ENCODE measurements around the gene CSNK1A1L.

CSNK1A1L gene

DNA sequence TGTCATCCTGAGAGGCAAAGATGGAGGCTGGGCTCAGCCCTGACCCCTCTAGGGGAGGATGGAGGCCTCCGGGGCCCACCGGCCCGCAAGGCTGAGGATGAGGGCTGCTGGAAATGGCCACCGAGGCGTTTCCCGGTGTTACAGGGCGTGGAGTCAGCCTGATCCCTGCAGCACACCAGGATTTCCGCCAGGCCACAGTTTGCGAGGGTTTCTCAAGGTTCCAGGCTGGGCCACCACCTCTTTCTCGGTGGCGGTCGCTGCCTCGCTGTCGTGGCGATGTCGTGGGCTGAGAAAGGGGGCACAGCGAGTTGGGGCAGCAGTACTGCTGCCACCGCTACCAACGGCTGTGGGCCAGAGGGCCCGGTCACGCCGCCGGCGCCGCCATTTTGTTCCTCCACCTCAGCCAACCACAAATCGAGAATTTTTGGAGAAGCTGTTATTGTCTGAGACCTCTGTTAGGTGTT lies at the start of gene CSNK1A1L:
Gene CSNK1A1L, minus strand, starts transcription at position 414 of the 464 bp plus-strand sequence. Its CDS starts 408 bp downstream, at position 6.
- in situ Hi-C loops (cut with HindIII; ENCODE audit: low sequenced_read_pairs), result no loop called here

DNA sequence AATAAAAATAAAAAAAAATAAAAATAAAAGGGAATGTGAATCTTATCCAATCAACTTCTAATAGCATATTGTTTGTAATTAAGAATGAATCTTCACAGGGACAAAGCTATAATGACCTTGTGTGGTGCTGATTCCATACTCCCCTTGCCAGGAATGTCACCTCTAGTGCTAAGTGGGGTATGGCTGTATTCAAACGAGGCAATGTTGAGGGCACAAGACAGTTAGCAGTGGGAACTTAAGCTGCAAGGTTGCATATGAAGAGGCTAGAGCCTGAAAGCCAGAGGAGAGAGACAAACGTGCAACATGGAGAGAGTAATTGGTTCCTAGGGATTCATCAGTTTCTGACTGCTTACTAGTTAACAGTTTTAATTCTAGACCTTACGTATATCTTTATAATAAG lies 43.9 kb upstream of the CSNK1A1L start:
- in situ Hi-C loops (cut with HindIII; ENCODE audit: low sequenced_read_pairs), result no loop called here

DNA sequence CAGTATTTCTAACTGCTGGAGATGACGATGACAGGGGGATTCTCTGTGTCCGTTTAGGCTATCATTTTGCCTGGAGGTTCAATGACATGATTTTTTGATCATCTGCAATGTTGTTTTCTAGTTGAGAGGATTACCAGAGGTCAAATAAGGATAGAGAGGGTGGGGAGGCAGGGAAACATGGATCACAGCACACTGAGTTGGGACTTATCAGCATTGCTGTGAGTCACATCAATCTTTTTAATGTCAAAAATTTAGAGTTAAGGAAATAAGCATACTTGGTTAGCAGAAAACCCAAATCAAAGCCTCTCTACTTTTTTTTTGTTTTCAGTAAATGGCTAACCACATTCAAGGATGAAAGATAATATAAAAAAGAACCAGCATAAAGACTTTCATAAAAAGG lies 43.0 kb upstream of the CSNK1A1L start:
- in situ Hi-C loops (cut with HindIII; ENCODE audit: low sequenced_read_pairs), result no loop called here

DNA sequence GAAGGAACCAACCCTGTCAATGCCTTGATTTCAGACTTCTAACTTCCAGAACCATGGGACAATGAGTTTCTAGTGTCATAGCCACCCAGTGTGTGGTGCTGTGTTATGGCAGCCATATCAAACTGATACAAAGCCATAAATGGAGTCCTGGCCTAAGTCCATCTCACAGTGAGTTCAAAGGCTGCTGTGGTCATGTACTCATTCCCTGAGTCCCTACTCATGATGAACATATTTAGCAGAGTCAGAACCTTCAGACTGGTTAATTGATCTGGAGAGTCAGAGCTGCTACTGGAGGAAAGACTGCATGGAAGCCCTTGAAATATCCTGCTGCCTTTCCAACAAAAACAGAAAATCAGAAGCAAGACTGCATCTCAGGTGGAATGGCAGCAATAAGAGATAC lies 39.2 kb upstream of the CSNK1A1L start:
- in situ Hi-C loops (cut with HindIII; ENCODE audit: low sequenced_read_pairs), result no loop called here

DNA sequence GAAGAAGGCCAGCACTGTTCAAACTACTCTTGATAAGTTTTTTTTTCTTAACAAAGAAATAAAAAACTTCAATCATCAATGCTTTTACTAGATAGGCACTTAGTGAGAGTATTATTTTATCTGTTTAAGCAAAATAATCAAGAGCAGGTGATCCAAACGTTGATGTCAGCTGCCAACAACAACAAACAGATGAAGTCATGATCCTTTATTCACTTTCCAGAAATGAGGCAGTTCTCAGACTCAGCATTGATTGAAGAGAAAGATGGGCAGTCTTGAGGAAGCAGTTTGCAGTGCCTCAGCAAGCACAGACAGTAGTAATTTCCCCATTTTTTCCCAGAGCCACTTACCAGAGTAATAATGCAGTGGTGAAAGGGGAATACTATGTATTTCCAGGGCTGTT lies 38.4 kb upstream of the CSNK1A1L start:
- in situ Hi-C loops (cut with HindIII; ENCODE audit: low sequenced_read_pairs), result no loop called here

DNA sequence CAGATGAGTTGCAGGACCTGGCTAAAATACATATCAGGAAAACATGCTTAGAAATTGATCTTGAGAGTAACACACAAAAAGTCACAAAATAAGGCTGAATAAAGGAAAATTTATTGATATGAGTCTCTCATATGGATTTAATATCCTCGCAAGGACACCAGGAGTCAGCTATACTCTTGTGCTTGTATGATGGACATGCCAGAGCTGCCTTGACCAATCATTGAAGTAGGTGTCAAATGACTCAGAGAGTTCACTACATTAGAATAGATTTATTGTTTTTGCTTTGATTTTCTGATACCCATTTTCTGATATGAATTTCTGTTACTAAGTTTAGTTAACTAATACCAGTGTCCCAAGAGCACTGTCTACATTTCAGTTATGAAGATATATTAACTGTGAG lies 37.4 kb upstream of the CSNK1A1L start:
- in situ Hi-C loops (cut with HindIII; ENCODE audit: low sequenced_read_pairs), result no loop called here

DNA sequence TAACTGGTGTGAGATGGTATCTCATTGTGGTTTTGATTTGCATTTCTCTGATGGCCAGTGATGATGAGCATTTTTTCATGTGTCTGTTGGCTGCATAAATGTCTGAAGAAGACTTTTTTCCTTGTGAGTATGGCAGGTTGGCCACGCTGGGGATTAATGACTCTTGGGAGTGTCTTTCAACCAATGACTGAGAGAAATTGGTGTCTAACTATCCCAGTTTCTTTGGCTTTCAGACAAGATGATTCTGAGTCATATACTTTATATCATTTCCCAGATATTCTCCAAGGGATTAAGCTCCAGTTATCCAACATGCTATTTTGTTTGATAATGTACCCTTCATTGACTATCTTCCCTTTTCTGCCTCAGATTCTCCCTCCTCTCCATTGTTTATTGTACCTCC lies 35.5 kb upstream of the CSNK1A1L start:
- in situ Hi-C loops (cut with HindIII; ENCODE audit: low sequenced_read_pairs), result no loop called here

DNA sequence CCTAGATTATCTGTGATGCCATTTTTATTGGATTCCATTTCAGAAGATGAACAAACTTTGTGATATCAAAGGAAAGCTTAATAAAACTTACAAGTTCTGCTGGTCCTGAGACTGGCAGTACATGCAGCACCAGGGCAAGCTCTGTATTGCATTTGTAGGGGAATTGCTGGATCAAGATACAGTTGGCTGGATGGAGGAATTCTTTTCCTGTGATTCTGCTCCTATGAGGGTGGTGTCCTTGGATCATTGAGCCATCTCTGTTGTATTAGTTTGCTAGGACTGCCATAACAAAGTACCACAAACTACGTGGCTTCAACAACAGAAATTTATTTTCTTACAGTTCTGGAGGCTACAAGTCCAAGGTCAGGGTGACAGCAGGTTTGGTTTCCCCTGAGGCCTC lies 33.9 kb upstream of the CSNK1A1L start:
- in situ Hi-C loops (cut with HindIII; ENCODE audit: low sequenced_read_pairs), result no loop called here

DNA sequence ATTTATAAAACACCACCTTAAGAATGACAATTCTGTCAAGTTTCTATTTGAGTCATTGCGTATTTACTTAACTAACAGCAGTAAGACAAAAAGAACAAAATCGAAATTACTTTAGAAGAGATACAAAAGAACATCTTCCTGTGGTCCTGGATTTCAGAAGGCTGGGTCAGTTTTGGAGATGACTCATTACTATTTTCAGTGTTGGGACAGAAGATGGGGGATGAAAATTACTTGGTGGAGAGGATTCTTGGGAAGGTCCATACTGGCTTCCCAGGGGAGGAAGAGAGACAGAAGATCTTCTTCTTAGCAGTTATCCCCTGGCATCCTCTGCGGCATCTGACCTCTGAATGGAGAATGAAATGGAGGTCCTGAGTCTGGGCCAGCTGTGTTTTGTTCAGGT lies 33.5 kb upstream of the CSNK1A1L start:
- in situ Hi-C loops (cut with HindIII; ENCODE audit: low sequenced_read_pairs), result no loop called here

DNA sequence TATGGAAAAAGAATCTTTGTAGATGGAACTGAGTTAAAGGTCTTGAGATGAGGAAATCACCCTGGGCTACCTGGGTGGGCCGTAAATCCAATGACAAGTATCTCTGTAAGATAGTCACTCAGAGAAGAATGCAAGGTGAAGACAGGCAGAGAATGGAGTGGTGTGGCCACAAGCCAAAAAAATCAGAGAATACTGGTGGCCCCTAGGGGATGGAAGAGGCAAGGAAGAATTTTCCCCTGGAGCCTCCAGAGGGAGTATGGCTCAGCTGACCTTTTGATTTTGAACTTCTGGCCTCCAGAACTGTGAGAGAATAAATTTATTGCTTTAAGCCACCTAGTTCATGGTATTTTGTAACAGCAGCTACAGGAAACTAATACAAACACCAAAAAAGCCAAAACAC lies 32.7 kb upstream of the CSNK1A1L start:
- in situ Hi-C loops (cut with HindIII; ENCODE audit: low sequenced_read_pairs), result no loop called here

DNA sequence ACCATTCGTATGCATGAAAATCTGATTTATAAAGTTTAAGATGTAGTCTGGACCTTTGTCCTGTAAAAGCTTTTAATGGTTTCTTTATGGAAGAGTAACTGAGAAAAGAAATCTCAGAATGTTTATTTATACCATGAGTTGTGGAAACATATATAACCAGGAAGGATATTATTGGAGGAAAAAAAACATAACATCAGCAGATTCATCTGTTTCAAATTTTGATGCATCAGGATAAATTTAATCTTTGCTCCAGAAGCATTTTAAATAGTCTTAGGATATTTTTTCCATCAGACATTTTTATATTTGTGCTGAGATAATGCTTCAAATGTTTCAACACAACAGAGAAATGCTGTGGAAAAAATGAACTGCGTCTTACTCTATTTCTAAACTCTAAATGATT lies 31.2 kb upstream of the CSNK1A1L start:
- in situ Hi-C loops (cut with HindIII; ENCODE audit: low sequenced_read_pairs), result no loop called here

DNA sequence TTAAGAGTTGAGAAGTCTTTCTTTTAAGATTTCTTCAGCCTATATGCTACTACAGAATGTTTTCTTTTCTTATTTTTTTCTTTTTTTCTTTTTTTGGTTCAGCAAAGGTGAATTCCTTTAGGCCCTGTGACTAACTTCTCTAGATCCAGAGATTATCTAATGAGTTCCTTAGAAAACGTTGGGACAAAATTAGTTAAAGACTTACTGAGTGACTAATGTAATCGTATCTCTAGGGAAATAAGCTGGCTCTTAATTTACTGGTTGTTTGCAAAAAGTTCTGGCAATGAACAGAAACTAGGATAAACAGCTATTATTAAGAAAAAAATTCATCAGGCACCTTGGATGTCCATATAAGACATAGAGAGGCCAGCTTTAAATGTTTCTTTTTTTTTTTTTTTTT lies 30.7 kb upstream of the CSNK1A1L start:
- in situ Hi-C loops (cut with HindIII; ENCODE audit: low sequenced_read_pairs), result no loop called here

DNA sequence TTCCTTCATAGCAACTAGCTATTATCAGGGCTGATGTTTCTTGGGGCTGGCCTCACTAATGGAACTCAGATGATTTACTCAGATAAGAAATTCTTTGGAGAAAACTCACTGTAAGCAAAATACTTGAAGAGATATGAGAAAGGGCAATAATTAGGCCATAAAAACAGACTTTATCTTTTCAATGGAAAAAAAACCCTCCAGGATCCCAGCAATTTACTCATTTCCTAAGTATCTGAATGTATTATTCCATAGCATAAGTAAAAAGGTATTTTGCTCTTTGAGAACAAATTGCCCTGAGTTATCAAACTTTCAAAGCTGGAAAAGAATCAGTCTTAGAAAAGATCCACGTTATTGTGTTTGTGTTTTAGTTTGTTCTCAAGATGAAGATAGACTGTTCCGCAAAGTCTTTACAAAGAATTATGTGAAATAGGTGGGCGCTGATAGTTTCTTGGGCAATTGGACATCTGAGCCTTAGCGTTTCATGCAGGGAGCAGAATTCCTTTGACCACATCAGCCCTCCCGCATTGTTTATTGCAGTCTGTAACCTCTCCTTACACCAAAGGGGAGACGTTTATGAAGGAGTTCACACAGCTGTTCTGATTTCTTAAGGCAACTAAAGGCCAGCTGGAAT lies 29.1 kb upstream of the CSNK1A1L start:
- in situ Hi-C loops (cut with HindIII; ENCODE audit: low sequenced_read_pairs), result no loop called here

DNA sequence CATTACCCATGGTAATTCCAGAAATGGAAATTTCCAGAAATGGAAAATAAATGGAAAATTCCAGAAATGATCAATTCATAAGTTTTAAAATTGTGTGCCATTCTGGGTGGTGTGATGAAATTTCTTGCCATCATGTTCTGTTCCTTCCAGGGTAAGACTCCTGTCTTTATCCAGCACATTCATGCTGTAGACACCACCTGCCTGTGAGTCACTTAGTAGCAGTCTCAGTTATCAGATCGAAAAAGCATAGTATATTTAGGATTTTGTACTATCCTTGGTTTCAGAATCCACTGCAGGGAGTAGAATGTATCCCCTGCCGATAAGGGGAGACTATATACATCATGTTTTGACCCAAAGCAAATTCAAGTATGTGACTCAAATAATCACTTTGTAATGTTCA lies 26.7 kb upstream of the CSNK1A1L start:
- in situ Hi-C loops (cut with HindIII; ENCODE audit: low sequenced_read_pairs), result no loop called here

DNA sequence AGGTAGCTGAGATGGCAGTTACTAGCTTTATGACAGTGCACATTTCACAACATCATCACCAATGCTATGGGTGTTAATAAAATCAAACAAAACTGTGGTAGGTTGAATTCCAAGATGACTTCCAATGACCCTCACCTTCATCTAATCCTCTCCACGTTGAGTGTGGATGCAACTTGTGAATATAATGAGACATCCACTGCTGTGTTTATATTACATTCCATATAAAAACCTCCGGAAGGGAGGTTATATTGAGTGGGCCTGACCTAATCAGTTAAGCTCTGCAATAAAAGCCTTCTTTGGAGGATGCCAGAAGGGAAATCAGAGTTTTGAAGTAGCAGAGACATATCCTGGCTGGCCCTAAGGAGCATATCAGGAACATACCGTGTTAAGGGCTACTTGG lies 25.6 kb upstream of the CSNK1A1L start:
- in situ Hi-C loops (cut with HindIII; ENCODE audit: low sequenced_read_pairs), result no loop called here

DNA sequence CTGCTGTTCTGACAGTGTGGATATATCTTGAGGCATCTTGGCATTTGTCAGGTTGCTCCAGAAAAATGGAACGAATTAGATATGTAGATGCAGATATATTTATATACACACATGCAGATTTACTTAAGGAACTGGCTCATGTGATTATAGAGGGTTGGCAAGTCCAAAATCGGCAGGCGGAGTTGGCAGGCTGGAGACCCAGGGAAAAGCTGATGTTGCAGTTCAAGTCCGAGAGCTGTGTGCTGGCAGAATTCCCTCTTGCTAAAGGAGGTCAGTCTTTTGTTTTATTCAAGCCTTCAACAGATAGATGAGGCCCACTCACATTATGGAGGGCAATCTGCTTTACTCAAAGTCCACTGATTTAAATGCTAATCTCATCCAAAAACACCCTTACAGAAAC lies 24.4 kb upstream of the CSNK1A1L start:
- in situ Hi-C loops (cut with HindIII; ENCODE audit: low sequenced_read_pairs), result no loop called here

DNA sequence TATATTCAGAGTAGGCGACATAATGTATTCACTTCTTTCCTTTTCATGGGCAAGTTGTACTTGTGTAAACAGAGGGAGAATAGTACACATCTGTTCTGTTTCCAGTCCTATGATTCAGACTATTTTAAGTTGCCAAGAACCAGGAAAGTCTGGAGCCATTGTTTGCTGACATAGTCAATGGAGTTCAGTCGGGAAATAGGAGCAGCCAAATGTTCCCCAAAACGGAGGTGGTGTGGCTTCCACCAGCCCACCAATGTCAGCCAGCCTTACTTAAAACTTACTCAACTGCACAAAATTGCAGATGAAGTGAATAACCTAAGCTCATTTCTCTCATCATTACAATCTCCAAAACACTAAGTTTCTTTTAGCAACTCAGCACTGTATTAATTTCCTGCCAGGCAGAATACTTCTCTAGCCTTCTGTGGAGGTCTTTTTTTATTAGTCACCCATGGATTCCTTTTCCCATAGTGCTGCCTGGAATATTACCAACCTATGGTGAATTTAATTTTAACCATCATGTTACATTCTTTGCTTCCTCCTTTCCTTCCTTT lies 22.3 kb upstream of the CSNK1A1L start:
- in situ Hi-C loops (cut with HindIII; ENCODE audit: low sequenced_read_pairs), result no loop called here

DNA sequence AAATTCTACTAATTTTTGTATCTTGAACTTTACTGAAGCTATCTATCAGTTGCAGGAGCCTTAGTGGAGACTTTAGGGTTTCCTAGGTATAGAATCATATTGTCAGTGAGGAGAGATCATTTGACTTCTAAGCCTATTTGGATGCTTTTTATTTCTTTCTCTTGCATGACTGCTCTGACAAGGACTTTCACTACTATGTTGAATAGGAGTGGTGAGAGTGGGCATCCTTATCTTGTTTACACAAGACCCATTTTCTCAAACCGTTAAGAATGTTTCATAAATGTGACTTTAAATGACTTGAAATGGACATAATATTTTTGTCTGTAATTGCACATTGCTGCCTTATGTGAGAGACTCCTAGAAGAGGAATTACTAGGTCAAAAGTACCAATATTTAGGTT lies 17.9 kb upstream of the CSNK1A1L start:
- in situ Hi-C loops (cut with HindIII; ENCODE audit: low sequenced_read_pairs), result no loop called here

DNA sequence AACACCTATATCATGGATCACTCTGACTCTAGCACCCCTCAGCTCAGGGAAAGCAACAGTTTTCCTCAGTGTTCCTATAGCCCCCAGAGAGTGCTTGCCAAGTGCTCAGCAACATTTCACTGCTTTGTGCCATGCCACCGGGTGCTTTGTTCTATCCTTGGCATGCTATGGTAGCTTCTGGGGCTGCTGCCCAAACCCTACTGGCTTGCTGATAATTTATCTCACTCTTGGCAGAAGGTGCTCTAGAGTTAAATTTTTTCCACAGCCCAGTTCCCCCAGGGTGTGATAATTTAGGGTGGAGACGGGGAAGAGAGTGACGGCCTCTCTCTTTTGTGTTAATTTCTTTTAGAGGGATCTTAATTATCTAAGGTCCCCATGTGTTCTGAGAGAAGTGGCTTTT lies 12.6 kb upstream of the CSNK1A1L start:
- in situ Hi-C loops (cut with HindIII; ENCODE audit: low sequenced_read_pairs), result no loop called here

DNA sequence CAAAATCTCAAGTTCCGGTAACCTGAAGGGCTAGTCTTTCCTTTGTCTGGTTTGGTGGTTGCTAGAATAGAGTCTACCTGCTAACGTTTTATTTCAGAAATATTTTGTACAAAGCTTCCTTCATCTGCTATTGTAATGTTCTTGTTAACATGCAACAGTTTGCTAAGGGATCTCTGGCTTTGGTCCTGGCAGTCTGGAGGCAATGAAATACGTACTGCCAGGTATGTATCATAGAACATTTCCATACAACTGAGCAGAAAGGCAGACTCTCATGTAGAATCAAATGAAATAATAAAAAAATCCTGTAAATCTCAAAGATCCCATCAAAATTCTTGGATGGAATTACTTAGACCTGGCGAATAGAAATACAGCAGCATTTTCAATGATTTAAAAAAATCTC lies 8.8 kb upstream of the CSNK1A1L start:
- in situ Hi-C loops (cut with HindIII; ENCODE audit: low sequenced_read_pairs), result no loop called here

DNA sequence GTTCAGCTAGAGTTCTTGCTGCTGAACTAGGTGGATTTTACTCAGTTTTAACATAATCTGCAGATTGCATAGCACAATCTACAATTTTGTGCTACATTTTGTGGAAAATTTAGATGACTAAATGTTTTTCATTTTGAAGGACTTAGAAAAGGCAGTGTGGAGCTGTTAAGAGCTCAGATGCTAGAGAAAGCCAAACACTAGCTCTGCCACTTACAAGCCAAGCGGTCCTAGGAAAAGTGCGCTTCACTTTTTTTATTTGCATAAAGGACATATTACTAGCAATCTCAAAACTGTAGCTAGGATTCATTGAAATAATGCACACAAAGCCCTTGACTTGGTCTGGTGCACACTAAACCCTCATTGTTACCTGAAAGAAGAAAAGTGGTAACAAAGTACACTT lies 8.1 kb upstream of the CSNK1A1L start:
- in situ Hi-C loops (cut with HindIII; ENCODE audit: low sequenced_read_pairs), result no loop called here

DNA sequence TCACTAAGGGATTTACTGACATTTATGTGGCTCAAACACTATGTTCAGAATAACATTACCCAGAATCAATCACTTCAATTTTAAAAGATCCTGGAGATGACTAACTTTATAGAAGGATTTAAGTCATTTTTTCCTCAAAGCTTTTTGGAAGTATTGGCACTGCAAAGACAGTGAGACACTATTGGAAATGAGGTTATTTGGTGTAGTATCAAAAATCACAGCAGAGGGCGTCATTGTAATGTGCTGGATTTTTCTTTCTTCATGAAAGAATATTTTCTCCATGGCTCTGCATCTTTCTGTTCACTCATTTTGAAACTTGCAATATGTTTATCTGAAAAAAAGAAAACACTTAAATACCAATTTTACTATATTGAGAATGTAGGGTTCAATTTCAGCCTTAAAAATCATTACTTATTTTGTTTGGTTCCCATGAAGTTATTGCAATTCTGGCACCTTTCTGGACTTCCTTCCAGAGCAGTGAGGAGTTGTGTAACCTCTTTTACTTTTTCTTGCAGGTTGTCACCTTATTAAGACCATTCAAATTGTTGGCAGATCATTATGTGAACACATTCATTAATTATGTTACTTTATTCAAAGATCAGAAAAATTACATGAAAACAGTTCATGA lies 3.7 kb upstream of the CSNK1A1L start:
- in situ Hi-C loops (cut with HindIII; ENCODE audit: low sequenced_read_pairs), result no loop called here

DNA sequence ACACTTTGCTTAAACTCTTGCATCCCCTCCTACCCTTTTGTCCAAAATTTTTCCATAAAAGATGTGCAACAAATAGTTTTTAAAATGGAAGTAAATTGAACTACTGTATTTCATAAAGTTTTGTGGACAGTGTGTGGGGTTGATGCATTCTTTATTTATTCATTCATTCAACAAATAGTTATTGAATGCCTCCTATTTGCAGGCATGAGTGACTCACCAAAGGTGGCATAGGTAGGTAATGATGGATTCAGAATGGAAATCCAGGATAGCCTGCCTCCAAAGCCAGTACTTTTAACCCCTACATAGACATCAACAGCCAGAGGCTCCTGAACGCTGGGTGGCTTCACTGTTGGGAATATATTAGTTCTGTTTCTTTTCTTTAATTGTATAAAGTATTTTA lies 2.4 kb upstream of the CSNK1A1L start:
- in situ Hi-C loops (cut with HindIII; ENCODE audit: low sequenced_read_pairs), result no loop called here

All from DLD1 (cell line).